Measurements from ENCODE around the gene ADAP1.
"Not testable (repeated sequence)": the region's sequence is repeated elsewhere in the genome, so short reads cannot be mapped to it uniquely, and the experiment has no call there.

ADAP1 gene

GRCh38 chr7:954330-955238 lies at the start of gene ADAP1:
TSS of gene ADAP1 (minus strand) at chr7:954680. CDS start at chr7:954477, 203 bp downstream.
- peak; percentile 38 for DNase-seq

GRCh38 chr7:1002445-1002844 lies 48.0 kb upstream of the ADAP1 start:
- DNase-seq: not testable (repeated sequence)

- not testable (repeated sequence) for DNase-seq
These were observed 47.5 kb upstream of the ADAP1 start for GRCh38 chr7:1002026-1002425.

- not testable (repeated sequence) for DNase-seq
These were observed 46.7 kb upstream of the ADAP1 start for GRCh38 chr7:1001069-1001770.

- DNase-seq: no peak
These were observed 45.8 kb upstream of the ADAP1 start for GRCh38 chr7:999941-1000935.

GRCh38 chr7:999149-999879 lies 44.8 kb upstream of the ADAP1 start:
- DNase-seq: no peak

- DNase-seq: no peak
These were observed 43.2 kb upstream of the ADAP1 start for GRCh38 chr7:997404-998395.

- no peak for DNase-seq
These were observed 41.8 kb upstream of the ADAP1 start for GRCh38 chr7:996079-996872.

- no peak for DNase-seq
These were observed 41.1 kb upstream of the ADAP1 start for GRCh38 chr7:995571-995970.

GRCh38 chr7:994592-995308 lies 40.3 kb upstream of the ADAP1 start:
- no peak for DNase-seq

- peak; percentile 89 for DNase-seq
These were observed 38.5 kb upstream of the ADAP1 start for GRCh38 chr7:992709-993607.

GRCh38 chr7:991729-992656 lies 37.5 kb upstream of the ADAP1 start:
- no peak for DNase-seq

- DNase-seq: no peak
These were observed 36.7 kb upstream of the ADAP1 start for GRCh38 chr7:990933-991728.

- DNase-seq: no peak
These were observed 36.0 kb upstream of the ADAP1 start for GRCh38 chr7:990352-990932.

GRCh38 chr7:988963-989529 lies 34.6 kb upstream of the ADAP1 start:
- DNase-seq: no peak

All from stimulated activated naive CD4-positive, alpha-beta T cell treated with Interleukin-2 at 50 U/mL for 16 hours (primary cell).